ENCODE data around the gene PPP1R7. TPM values are rescaled to one million over a fixed set of nuclear protein-coding genes. Genes with fewer than 3 reads are reported as not detected.

Gene PPP1R7
- total RNA-seq, 2 donors from 2014 or later: 48.5 to 52.7 TPM

GRCh38 chr2:241230435-241230834 lies 80.2 kb downstream of the PPP1R7 start:
- Histone ChIP-seq H3K36me3 (ENCODE audit: control insufficient read depth, insufficient read depth, low read length) (peaks cover 85% of the 10 kb centered on the region), H3K27me3 (ENCODE audit: control insufficient read depth, insufficient read depth, low read length, poor library complexity, severe bottlenecking) (no peaks in the 10 kb centered on the region), H3K9me3 (ENCODE audit: control insufficient read depth, low read length) (no peaks in the 10 kb centered on the region), H3K27ac (ENCODE audit: low read depth, low read length) (no peak overlapping the region), H3K4me3 (ENCODE audit: low read length) (no peak overlapping the region), H3K9ac (ENCODE audit: extremely low read depth, low read length, poor library complexity, severe bottlenecking) (no peak overlapping the region), H3K4me1 (ENCODE audit: control insufficient read depth, insufficient read depth, low read length) (no peaks in the 10 kb centered on the region)
- WGBS, 2 experiments (ENCODE audit: insufficient coverage in 1 of 2, insufficient read length in 1 of 2): 96 to 98% methylated on average over 17 to 19 of the region's 19 CpGs
- no peaks in the 10 kb centered on the region for H3K4me1 Mint-ChIP-seq
- H3K9me3 Mint-ChIP-seq: no peaks in the 10 kb centered on the region
- no peak overlapping the region for H3K27ac Mint-ChIP-seq
- peaks cover 81% of the 10 kb centered on the region for H3K36me3 Mint-ChIP-seq (ENCODE audit: low read depth)
- H3K27me3 Mint-ChIP-seq (ENCODE audit: insufficient read depth): no peaks in the 10 kb centered on the region
- H3K4me3 Mint-ChIP-seq: no peak overlapping the region
- DNase-seq: no peak
- TF ChIP-seq CTCF (conservative IDR thresholded peaks at IDR 0.05): no peak

- Histone ChIP-seq H3K27ac (ENCODE audit: low read depth, low read length) (no peak overlapping the region), H3K9ac (ENCODE audit: extremely low read depth, low read length, poor library complexity, severe bottlenecking) (no peak overlapping the region), H3K36me3 (ENCODE audit: control insufficient read depth, insufficient read depth, low read length) (peaks cover 96% of the 10 kb centered on the region), H3K9me3 (ENCODE audit: control insufficient read depth, low read length) (no peaks in the 10 kb centered on the region), H3K4me3 (ENCODE audit: low read length) (no peak overlapping the region), H3K4me1 (ENCODE audit: control insufficient read depth, insufficient read depth, low read length) (peaks cover under 1% of the 10 kb centered on the region), H3K27me3 (ENCODE audit: control insufficient read depth, insufficient read depth, low read length, poor library complexity, severe bottlenecking) (no peaks in the 10 kb centered on the region)
- Mint-ChIP-seq H3K9me3 (no peaks in the 10 kb centered on the region), H3K4me1 (peaks cover 5% of the 10 kb centered on the region), H3K36me3 (ENCODE audit: low read depth) (peaks cover 84% of the 10 kb centered on the region), H3K27me3 (ENCODE audit: insufficient read depth) (no peaks in the 10 kb centered on the region), H3K27ac (no peak overlapping the region), H3K4me3 (no peak overlapping the region)
- DNase-seq: no peak
- TF ChIP-seq CTCF (conservative IDR thresholded peaks at IDR 0.05): no peak
- whole genome bisulfite sequencing, 2 experiments (ENCODE audit: insufficient coverage in 1 of 2, insufficient read length in 1 of 2): 93 to 98% methylated on average over 7 to 13 of the region's 13 CpGs
Observed at GRCh38 chr2:241232736-241233575, 82.7 kb downstream of the PPP1R7 start.

Other genes starting within 250 kb of the PPP1R7 start
- gene CROCC2, start 244.1 kb upstream of the PPP1R7 start, total RNA-seq: not detected
- gene SNED1, start 151.8 kb upstream of the PPP1R7 start, total RNA-seq: 1 to 10 TPM in 1 of 2 donors, under 1 TPM in 1; 0.66 to 4.5 TPM
- 10 to 100 TPM; 33.2 to 42.5 TPM for gene MTERF4, start 48.2 kb upstream of the PPP1R7 start, total RNA-seq
- gene PASK, start 995 bp upstream of the PPP1R7 start, total RNA-seq: 10 to 100 TPM; 76.5 to 94.5 TPM
- gene ANO7, start 38.2 kb downstream of the PPP1R7 start, total RNA-seq: 1 to 10 TPM; 8.1 to 8.5 TPM
- 100 to 1,000 TPM; 344 to 374 TPM for gene HDLBP, start 165.2 kb downstream of the PPP1R7 start, total RNA-seq
- 100 to 1,000 TPM; 365 to 380 TPM for gene SEPTIN2, start 165.5 kb downstream of the PPP1R7 start, total RNA-seq
- gene FARP2, start 205.8 kb downstream of the PPP1R7 start, total RNA-seq: 10 to 100 TPM; 36.4 to 51.4 TPM

Measured in endodermal cell (in vitro differentiated cells).